SK-N-MC (cell line): ENCODE measurements around the gene MYCL.

Experiments
- DNase-seq: peaks from one replicate; pipeline ENCODE4 v3.0.0-alpha.2; 2011; ENCODE audit warnings: low read depth, low spot score
- H3K27ac ChIP-seq: fragments of 200-600 bp; sonication (generic); 2 replicates; pipeline ENCODE4 v1.5.1; 2016; ENCODE audit warnings: mixed run types
- H3K36me3 ChIP-seq: fragments of 200-600 bp; sonication (generic); 2 replicates; pipeline ENCODE4 v1.6.1; 2017; ENCODE audit warnings: antibody characterized with exemption, low read length, mixed read lengths; ENCODE audit not compliant: insufficient read depth
- H3K4me3 ChIP-seq: fragments of 200-600 bp; sonication (generic); 2 replicates; pipeline ENCODE4 v1.5.1; 2016
- H3K9ac ChIP-seq: fragments of 200-600 bp; sonication (generic); 2 replicates; pipeline ENCODE4 v1.8.0; 2017; ENCODE audit warnings: mixed run types, mixed read lengths; ENCODE audit not compliant: insufficient read length
- H3K9me3 ChIP-seq: fragments of 200-600 bp; sonication (generic); 2 replicates; pipeline ENCODE4 v1.6.1; 2017; ENCODE audit warnings: low read depth, mild to moderate bottlenecking, antibody characterized with exemption, low read length, moderate library complexity, mixed read lengths
- EZH2 ChIP-seq: fragments of 200-600 bp; sonication (generic); IDR thresholded peaks from one replicate; pipeline ENCODE4 v1.6.1; 2017; ENCODE audit warnings: antibody characterized with exemption
- FOXP2 ChIP-seq: optimal IDR thresholded peaks from 2 replicates; pipeline ENCODE3; 2011; ENCODE audit warnings: mild to moderate bottlenecking, moderate library complexity; ENCODE audit not compliant: insufficient read depth; ENCODE audit errors: extremely low read length, control extremely low read depth
- POLR2AphosphoS5 ChIP-seq: IDR thresholded peaks from 2 replicates; pipeline ENCODE4 v1.6.1; 2012; ENCODE audit warnings: mild to moderate bottlenecking, low read depth, low read length, borderline replicate concordance

Gene MYCL

GRCh38 chr1:39901714-39902459, at the start of gene MYCL:
Gene MYCL (minus strand): TSS chr1:39901917. CDS start chr1:39901434, 483 bp downstream.
- no peaks in the 10 kb centered on the region for H3K9me3 ChIP-seq
- TF ChIP-seq POLR2AphosphoS5 = no peak
- TF ChIP-seq FOXP2 = no peak
- no peak for TF ChIP-seq EZH2
- no peak for DNase-seq
- no peaks in the 10 kb centered on the region for H3K36me3 ChIP-seq
- H3K9ac ChIP-seq = peak within 1 kb of the TSS; percentile 74
- peak within 1 kb of the TSS; percentile 89 for H3K4me3 ChIP-seq
- no peak within 1 kb of the TSS for H3K27ac ChIP-seq

GRCh38 chr1:39949891-39950290, 48.2 kb upstream of the MYCL start:
- TF ChIP-seq EZH2 (no peak), FOXP2 (no peak), POLR2AphosphoS5 (no peak)

GRCh38 chr1:39947260-39947659, 45.5 kb upstream of the MYCL start:
- H3K36me3 ChIP-seq = no peaks in the 10 kb centered on the region
- DNase-seq = no peak
- no peaks in the 10 kb centered on the region for H3K9me3 ChIP-seq
- no peak overlapping the region for H3K4me3 ChIP-seq
- TF ChIP-seq EZH2 (no peak), FOXP2 (no peak), POLR2AphosphoS5 (no peak)
- no peak overlapping the region for H3K9ac ChIP-seq
- no peak overlapping the region for H3K27ac ChIP-seq

More at GRCh38 chr1:39949891-39950290, 48.2 kb upstream of the MYCL start:
- no peak for DNase-seq
- no peaks in the 10 kb centered on the region for H3K9me3 ChIP-seq
- no peak overlapping the region for H3K9ac ChIP-seq
- no peaks in the 10 kb centered on the region for H3K36me3 ChIP-seq
- H3K4me3 ChIP-seq = no peak overlapping the region
- H3K27ac ChIP-seq = no peak overlapping the region

GRCh38 chr1:39946216-39946615, 44.5 kb upstream of the MYCL start:
- no peak for TF ChIP-seq FOXP2
- TF ChIP-seq EZH2 = no peak
- no peak for TF ChIP-seq POLR2AphosphoS5
- no peaks in the 10 kb centered on the region for H3K36me3 ChIP-seq
- DNase-seq = no peak
- no peak overlapping the region for H3K27ac ChIP-seq
- no peaks in the 10 kb centered on the region for H3K9me3 ChIP-seq
- no peak overlapping the region for H3K9ac ChIP-seq
- no peak overlapping the region for H3K4me3 ChIP-seq

- H3K27ac ChIP-seq = no peak overlapping the region
Observed at GRCh38 chr1:39944410-39945112, 42.8 kb upstream of the MYCL start.

GRCh38 chr1:39943471-39944290, 42.0 kb upstream of the MYCL start:
- H3K36me3 ChIP-seq = no peaks in the 10 kb centered on the region
- DNase-seq = no peak
- H3K27ac ChIP-seq = no peak overlapping the region
- H3K9me3 ChIP-seq = no peaks in the 10 kb centered on the region
- TF ChIP-seq FOXP2 (no peak), POLR2AphosphoS5 (no peak), EZH2 (no peak)
- no peak overlapping the region for H3K4me3 ChIP-seq
- H3K9ac ChIP-seq = no peak overlapping the region

More at GRCh38 chr1:39944410-39945112, 42.8 kb upstream of the MYCL start:
- DNase-seq = no peak
- Histone ChIP-seq H3K4me3 (no peak overlapping the region), H3K36me3 (no peaks in the 10 kb centered on the region), H3K9me3 (no peaks in the 10 kb centered on the region), H3K9ac (no peak overlapping the region)
- TF ChIP-seq EZH2 (no peak), FOXP2 (no peak), POLR2AphosphoS5 (no peak)

- no peak overlapping the region for H3K4me3 ChIP-seq
- DNase-seq = no peak
- H3K9me3 ChIP-seq = no peaks in the 10 kb centered on the region
- H3K27ac ChIP-seq = no peak overlapping the region
- no peak overlapping the region for H3K9ac ChIP-seq
- TF ChIP-seq EZH2 = no peak
- TF ChIP-seq POLR2AphosphoS5 = no peak
- TF ChIP-seq FOXP2 = no peak
- no peaks in the 10 kb centered on the region for H3K36me3 ChIP-seq
Observed at GRCh38 chr1:39940980-39941871, 39.5 kb upstream of the MYCL start.
